ENCODE measurements around the gene FHOD3.

FHOD3 gene

GRCh38 chr18:36415625-36416024 lies 118.1 kb downstream of the FHOD3 start:
- DNase-seq, result no peak

DNA sequence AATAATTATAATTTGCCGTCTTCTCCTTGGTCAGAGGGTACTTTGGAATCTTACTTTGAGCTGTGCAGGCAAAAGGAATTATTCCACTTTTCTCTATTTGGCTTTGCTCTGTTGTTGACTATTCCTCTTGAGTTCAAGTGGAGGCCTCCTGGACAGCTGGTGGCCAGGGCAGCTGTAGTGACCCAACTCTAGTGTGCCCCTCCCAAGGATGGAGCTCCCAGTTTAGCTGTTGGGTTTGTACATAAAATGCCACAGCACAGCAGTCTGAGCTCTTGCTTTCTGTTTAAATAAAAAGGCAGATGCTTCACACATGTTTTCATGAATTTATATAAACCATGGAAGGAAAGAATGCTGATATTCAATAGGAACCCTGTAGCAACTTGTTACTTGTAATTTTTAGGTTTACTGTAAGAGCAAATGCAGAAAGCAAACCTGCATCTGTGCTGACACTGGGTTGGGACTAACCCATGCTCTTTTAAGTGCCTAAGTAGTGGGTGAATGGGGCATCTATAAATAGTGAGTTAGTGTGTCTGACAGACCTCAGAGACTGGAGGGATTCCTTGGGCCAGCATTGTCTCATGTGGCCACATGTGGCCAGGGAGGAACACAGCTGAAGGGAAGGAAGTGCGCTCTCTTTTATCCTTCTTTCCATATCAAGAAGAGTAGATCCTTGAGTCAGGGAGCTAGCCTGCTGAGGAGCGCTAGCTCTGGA lies 121.8 kb downstream of the FHOD3 start:
- no peak for DNase-seq

DNA sequence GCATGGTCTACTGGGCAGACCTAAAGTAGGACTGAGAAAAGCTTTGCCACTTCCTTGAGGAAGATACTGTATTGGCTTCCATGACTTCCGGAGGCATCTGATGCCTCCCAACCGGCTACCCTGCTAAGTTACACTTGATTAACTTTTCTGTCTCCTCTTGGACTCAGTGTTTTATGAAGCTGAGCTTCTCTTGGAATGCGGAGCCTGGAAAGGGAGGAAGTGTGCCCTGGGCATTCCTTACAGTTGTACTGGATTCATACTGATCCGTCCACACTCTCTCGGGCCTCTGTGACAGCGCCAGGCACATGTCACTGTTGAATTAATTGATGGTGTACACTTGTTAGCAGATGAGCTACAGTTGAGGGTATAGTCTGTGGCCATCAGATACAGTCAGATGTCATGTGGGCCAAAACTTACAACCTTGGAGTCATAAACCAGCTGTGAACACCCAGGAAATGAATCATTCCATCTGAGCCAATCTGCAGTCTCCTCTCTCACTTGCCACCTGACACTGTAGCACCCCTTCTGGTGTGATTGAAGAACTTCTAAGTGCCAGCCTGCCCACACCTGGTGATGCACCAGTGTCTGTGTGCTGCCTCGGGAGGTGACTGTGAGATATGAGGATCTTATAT lies 122.5 kb downstream of the FHOD3 start:
- DNase-seq, result no peak

DNA sequence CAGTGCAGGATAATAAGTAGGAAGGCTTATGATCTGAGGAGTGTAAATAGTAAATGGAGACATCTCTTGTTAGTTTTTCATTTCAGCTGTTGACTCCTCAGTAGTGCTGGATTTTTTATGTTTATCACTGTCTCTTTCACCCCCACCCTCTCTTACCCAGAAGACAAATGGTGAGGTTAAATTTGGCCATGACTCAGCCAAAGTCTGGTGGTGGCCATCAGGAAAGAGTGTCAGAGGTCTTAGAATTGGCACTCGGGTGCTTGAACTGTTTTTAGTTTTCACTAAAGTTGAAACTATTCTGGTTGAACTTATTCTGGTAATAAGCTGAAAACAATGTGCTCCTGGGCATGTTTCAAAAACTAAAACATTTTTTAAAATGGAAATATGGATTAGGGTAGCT lies 123.3 kb downstream of the FHOD3 start:
- no peak for DNase-seq

DNA sequence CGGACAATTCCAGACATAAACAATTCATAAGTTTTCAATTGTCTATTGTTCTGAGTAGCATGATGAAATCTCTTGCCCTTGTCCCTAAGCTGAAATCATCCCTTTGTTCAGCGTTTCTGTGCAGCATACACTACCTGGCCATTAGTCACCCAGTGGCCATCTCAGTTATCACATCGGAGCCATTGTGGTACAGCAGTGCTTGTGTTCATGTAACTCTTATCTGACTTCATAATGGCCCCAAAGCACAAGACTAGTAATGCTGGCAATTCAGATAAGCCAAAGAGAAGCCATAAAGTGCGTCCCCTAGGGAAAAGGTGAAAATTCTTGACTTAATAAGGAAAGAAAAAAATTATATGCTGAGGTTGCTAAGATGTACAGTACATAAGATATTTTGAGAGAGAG lies 127.2 kb downstream of the FHOD3 start:
- no peak for DNase-seq

GRCh38 chr18:36427369-36427768 lies 129.9 kb downstream of the FHOD3 start:
- no peak for DNase-seq

GRCh38 chr18:36427831-36428230 lies 130.3 kb downstream of the FHOD3 start:
- no peak for DNase-seq

DNA sequence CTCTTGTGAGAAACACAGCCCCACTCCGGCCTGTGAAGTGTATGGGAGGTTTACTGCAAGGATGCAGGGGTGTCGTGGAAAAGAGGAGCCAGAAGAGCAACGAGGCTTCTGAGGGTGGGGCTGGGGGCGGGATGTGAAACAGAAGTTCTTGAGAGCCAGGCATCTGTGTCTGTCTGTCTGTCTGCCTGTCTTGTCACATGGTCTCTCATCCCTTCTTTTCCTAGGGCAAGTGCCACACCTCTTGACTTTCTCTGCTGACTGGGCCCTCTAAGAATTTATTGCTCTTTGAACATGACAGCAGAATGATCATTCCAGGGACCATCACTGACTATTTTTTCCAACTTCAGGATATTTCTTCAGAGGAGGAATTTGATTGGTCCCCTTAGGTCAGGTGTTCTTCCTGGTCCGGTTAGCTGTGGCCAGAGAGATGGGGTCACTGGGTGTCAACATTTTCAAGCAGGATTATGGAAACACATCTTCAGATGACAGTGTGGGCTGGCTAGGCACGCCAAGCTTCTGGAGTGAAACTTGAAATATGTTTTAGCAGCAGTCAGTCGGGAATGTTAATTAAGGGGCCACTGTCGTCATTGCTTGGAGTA lies 131.0 kb downstream of the FHOD3 start:
- no peak for DNase-seq

- DNase-seq, result no peak
These were observed 135.5 kb downstream of the FHOD3 start for GRCh38 chr18:36432880-36433555.

GRCh38 chr18:36436387-36436786 lies 138.9 kb downstream of the FHOD3 start:
- no peak for DNase-seq

- DNase-seq, result no peak
These were observed 143.1 kb downstream of the FHOD3 start for GRCh38 chr18:36440614-36441013.

DNA sequence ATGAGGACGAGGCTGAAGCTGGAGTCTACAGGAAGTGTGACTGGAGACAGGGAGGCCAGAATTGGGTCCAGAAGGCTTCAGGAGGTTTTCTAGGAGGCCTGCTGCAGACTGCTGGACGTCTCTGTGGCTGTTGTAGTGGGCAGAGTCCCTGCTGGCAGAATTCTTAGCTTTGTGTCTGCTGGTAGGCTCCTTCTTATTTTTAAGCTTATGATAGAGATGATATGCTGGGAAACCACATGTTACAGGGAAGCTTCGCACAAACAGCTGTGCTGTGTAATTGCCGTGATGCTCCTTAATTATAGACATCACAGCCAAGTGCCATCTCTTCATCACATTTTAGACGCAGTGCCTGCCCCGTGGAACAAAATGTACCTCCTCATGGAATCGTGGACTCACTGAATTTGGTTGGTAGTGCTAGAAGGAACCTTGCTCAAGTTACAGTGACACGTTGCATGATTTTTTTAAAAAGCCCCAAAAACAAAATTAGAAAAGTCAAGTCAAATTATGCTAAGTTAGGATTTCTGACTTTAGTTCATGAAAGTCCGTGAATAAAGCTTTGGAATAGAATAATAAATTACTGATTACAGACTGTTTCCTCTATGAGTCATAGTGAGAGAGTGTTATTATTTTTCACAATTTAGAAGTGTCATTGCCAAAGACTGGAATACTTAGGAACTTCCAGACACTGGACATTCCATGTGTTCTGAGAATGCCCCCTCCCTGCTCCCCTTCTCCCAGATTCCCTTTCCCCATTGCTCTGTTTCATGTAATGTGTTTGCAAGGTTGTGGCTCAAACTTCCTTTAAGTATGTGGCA lies 144.1 kb downstream of the FHOD3 start:
- DNase-seq, result no peak

DNA sequence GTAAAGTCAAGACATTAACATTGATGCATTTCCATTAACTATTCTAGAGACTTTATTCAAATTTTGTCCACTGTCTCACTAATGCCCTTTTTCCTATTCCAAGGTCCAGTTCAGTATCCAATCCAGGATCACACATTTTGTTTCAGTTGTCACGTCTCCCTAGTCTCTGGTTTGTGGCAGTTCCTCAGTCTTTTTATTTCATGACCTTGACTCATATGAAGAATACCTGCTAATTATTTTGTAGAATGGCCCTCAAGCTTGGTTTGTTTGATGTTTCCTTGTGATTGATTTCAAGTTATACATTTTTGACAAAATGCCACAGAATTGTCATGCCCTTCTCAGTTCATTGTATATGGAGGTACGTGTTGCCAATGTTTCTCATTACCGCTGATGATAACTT lies 145.2 kb downstream of the FHOD3 start:
- no peak for DNase-seq

DNA sequence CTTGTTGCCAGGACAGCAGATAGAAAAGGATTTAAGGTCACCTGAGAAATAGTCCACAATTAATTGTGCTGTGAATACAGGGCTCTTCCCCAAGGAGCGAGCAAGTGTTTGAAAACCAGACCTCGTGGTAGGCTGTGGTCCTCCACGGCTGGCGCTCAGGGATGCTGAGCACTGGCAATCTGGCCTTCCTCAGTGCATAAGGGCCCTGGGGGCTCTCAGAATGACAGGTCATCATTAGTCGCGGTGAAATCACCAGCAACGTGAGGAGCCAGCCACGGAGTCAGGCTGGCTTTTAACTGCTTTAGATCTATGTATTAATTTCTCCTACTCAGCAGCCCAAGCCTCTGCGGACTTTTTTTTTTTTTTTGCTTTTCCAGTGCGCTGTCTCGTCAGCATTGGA lies 148.5 kb downstream of the FHOD3 start:
- DNase-seq, result peak; percentile 15

GRCh38 chr18:36448384-36449290 lies 151.1 kb downstream of the FHOD3 start:
- no peak for DNase-seq

- DNase-seq, result no peak
These were observed 151.9 kb downstream of the FHOD3 start for GRCh38 chr18:36449451-36449850.

DNA sequence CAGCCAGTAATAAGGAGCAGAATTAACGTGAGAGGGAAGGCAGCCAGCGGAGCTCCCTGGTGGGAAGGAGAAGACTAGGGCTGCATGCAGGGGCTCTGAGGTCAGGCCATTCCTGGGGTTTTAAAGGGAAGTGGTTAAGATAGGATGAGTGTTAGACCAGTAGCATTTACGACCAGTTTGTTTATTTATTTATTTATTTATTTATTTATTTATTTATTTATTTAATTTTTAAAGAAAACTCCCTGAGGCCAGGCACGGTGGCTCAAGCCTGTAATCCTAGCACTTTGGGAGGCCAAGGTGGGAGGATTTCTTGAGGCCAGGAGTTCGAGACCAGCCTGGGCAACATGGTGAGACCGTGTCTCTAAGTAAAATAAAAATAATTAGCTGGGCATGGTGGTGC lies 152.8 kb downstream of the FHOD3 start:
- no peak for DNase-seq

- no peak for DNase-seq
These were observed 154.1 kb downstream of the FHOD3 start for GRCh38 chr18:36451454-36452251.

DNA sequence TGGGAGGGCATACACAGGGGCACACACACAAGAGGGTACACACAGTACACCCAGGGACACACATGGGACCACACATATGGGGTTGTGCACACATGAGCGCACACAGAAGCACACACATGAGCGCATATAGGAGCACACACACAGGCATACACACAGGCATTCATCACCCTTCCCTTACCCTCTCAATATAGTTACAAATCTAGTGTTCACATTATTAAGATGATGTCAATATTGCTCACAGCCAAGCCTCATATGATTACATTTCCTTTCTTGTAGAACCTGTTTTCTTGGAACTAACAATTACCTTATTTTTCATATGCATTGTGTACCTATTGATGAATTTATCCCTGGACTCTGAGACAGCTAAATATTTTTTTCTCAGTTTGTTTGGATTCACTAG lies 156.7 kb downstream of the FHOD3 start:
- no peak for DNase-seq

DNA sequence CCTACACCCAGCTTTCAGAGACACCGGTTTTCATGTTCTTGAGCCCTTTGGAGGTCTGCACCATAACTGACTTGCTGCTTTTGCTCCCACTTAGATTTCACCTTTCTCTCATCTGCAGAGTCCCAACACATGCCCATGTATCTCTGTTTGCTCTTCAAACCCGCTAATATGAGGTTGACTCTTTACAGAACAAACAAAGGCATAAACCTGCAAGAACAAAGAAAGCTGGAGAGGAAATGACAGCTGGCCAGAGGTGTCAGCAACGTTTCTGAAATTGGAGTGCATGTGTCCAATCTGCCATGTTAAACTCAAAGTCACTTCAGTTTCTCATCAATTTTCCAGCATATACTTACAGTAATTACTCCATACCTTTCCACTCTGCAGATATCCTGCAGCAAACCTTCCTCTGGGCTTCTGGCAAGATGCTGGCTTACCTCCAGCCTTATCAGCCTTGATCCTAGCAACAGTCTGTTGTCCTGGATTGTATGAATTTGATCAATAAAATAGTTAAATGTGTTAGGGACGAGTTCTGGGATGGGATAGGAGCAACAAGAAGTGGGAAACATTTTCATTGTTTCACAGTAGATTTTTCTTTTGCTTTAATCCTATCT lies 157.4 kb downstream of the FHOD3 start:
- peak; percentile 3 for DNase-seq

GRCh38 chr18:36455931-36456330 lies 158.4 kb downstream of the FHOD3 start:
- no peak for DNase-seq

All from NCI-H2171 (cell line).